HG03280 (cell line): ENCODE results near the gene SLC41A3.

ENCODE experiments used
- ATAC-seq: cut with Tn5 transposase; IDR thresholded peaks from one replicate; pipeline ENCODE4 v1.9.1; 2021; ENCODE audit warnings: mild to moderate bottlenecking, moderate library complexity; ENCODE audit not compliant: unreplicated experiment

SLC41A3 gene

GRCh38 chr3:126083913-126084767 lies at the start of gene SLC41A3:
SLC41A3 (minus strand) TSS chr3:126084124; CDS start chr3:126068219, 15,905 bp downstream.
- ATAC-seq, result peak; percentile 95

- no peak for ATAC-seq
Observed at GRCh38 chr3:126133606-126134005, 49.7 kb upstream of the SLC41A3 start.

- ATAC-seq, result no peak
Observed at GRCh38 chr3:126132751-126133511, 49.0 kb upstream of the SLC41A3 start.

- no peak for ATAC-seq
Observed at GRCh38 chr3:126131881-126132750, 48.2 kb upstream of the SLC41A3 start.

- no peak for ATAC-seq
Observed at GRCh38 chr3:126130981-126131745, 47.2 kb upstream of the SLC41A3 start.

- no peak for ATAC-seq
Observed at GRCh38 chr3:126130081-126130855, 46.3 kb upstream of the SLC41A3 start.

- ATAC-seq, result no peak
Observed at GRCh38 chr3:126129398-126129891, 45.5 kb upstream of the SLC41A3 start.

- ATAC-seq, result no peak
Observed at GRCh38 chr3:126128504-126129397, 44.8 kb upstream of the SLC41A3 start.

GRCh38 chr3:126127904-126128303 lies 44.0 kb upstream of the SLC41A3 start:
- no peak for ATAC-seq

- no peak for ATAC-seq
Observed at GRCh38 chr3:126127452-126127851, 43.5 kb upstream of the SLC41A3 start.

- ATAC-seq, result no peak
Observed at GRCh38 chr3:126126811-126127431, 43.0 kb upstream of the SLC41A3 start.

- no peak for ATAC-seq
Observed at GRCh38 chr3:126126286-126126685, 42.4 kb upstream of the SLC41A3 start.

GRCh38 chr3:126125781-126126251 lies 41.9 kb upstream of the SLC41A3 start:
- ATAC-seq, result no peak

GRCh38 chr3:126125341-126125740 lies 41.4 kb upstream of the SLC41A3 start:
- ATAC-seq, result no peak

GRCh38 chr3:126124896-126125295 lies 41.0 kb upstream of the SLC41A3 start:
- no peak for ATAC-seq

GRCh38 chr3:126124148-126124868 lies 40.4 kb upstream of the SLC41A3 start:
- ATAC-seq, result no peak

- no peak for ATAC-seq
Observed at GRCh38 chr3:126121632-126122031, 37.7 kb upstream of the SLC41A3 start.
